ENCODE results near the gene RCC2.

The RCC2 gene

DNA sequence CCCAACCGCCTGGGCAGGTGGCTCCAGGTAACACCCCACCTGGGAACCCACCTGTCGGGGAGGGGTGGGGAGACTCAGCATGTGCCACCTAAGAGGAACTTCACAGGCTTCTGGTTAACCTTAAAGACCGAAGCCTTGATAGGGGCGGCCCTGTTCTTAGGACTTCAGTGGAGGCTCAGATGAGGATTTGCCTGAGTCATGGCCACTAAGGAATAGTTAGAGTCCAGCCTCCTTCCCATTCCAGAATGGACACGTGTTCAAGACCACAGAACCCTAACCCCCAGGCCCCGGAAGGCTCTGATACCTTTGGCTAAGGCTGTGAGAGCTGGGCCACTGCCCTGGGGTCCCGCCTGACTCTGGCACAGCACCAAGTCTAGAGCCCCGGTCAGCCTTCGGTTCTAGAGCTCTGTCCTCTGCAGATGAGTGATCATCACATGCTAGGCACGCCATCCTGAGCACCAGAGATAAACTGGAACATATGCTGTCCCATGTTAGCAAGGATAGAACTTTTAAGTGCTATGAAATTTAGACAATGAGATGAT, 47.2 kb downstream of the RCC2 start:
- TF ChIP-seq, protein P1, sequence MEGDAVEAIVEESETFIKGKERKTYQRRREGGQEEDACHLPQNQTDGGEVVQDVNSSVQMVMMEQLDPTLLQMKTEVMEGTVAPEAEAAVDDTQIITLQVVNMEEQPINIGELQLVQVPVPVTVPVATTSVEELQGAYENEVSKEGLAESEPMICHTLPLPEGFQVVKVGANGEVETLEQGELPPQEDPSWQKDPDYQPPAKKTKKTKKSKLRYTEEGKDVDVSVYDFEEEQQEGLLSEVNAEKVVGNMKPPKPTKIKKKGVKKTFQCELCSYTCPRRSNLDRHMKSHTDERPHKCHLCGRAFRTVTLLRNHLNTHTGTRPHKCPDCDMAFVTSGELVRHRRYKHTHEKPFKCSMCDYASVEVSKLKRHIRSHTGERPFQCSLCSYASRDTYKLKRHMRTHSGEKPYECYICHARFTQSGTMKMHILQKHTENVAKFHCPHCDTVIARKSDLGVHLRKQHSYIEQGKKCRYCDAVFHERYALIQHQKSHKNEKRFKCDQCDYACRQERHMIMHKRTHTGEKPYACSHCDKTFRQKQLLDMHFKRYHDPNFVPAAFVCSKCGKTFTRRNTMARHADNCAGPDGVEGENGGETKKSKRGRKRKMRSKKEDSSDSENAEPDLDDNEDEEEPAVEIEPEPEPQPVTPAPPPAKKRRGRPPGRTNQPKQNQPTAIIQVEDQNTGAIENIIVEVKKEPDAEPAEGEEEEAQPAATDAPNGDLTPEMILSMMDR (IDR thresholded peaks at IDR 0.05; ENCODE audit: low read depth, low read length), result no peak
- no peak for DNase-seq (ENCODE audit: extremely low read depth, low read depth)

- no peak for DNase-seq (ENCODE audit: extremely low read depth, low read depth)
- TF ChIP-seq, protein P1 (IDR thresholded peaks at IDR 0.05; ENCODE audit: low read depth, low read length), result no peak
These were observed 58.3 kb downstream of the RCC2 start for GRCh38 chr1:17381161-17381560.

- DNase-seq (ENCODE audit: extremely low read depth, low read depth), result no peak
- TF ChIP-seq, protein P1 (IDR thresholded peaks at IDR 0.05; ENCODE audit: low read depth, low read length), result no peak
These were observed 62.0 kb downstream of the RCC2 start for GRCh38 chr1:17377325-17377953.

- no peak for DNase-seq (ENCODE audit: extremely low read depth, low read depth)
- TF ChIP-seq, protein P1 (IDR thresholded peaks at IDR 0.05; ENCODE audit: low read depth, low read length), result no peak
These were observed 63.8 kb downstream of the RCC2 start for GRCh38 chr1:17375651-17376050.

DNA sequence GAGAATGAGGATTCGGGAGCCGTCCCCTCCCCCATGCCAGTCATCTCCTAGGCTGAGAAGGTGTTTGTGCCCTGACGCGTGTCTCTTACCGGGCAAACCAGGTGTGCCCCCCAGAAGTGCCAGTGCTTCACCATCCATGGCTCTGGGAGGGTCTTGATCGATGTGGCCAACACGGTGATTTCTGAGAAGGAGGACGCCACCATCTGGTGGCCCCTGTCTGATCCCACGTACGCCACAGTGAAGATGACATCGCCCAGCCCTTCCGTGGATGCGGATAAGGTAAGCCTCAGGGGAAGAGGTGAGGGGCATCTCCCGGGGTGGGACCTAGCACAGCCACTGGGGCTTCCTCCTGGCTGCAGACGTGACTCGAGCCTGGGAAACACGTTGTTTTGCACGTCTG, 66.5 kb downstream of the RCC2 start:
- no peak for DNase-seq (ENCODE audit: extremely low read depth, low read depth)
- TF ChIP-seq, protein P1 (IDR thresholded peaks at IDR 0.05; ENCODE audit: low read depth, low read length), result no peak

DNA sequence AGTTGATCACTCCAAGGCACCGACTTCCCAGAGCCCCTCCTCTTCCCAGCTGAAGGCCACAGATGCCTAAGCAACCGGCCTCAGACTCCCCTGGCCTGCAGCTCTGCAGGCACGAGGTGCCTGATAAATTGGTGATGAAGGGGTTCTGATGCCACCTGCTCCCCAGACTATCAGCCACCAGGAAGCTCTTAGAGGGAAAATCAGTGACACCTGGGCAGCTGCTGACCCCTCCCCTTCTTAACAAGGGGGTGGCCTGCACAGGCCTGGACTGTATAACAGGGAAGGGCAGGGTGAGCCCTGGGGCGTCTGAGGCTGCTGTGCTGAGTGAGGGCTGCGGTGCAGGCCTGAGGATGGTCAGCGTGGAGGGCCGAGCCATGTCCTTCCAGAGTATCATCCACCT, 67.6 kb downstream of the RCC2 start, which contains the start of gene PADI6:
Gene PADI6, plus strand, starts transcription at position 301 of the 400 bp plus-strand sequence. Its CDS starts 50 bp downstream, at position 351.
- TF ChIP-seq, protein P1 (IDR thresholded peaks at IDR 0.05; ENCODE audit: low read depth, low read length), result no peak

DNA sequence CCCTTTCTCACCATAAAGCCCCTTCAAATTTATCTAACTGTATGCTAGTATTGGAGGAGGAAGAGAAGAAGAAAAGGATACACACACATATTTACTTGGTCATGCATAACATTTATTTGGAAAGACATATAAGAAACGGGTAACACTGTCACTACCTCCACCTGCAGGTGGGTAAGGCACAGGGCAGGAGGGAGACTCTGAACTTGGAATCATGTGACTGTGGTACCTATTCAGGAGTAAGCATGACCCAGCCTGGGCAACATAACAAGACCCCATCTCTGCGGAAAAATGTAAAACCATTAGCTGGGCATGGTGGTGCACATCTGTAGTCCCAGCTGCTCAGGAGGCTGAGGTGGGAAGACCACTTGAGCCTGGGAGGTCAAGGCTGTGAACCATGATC, 68.9 kb downstream of the RCC2 start:
- DNase-seq (ENCODE audit: extremely low read depth, low read depth), result no peak
- TF ChIP-seq, protein P1 (IDR thresholded peaks at IDR 0.05; ENCODE audit: low read depth, low read length), result no peak

More for the DNA sequence above, 67.6 kb downstream of the RCC2 start, which contains the start of gene PADI6:
- no peak for DNase-seq (ENCODE audit: extremely low read depth, low read depth)

Data from AG09319 (cell line).